Cerebellar cortex (tissue), 1 donor: ENCODE measurements around the gene APOH.
"Not testable (repeated sequence)": the region's sequence is repeated elsewhere in the genome, so short reads cannot be mapped to it uniquely, and the experiment has no call there.

Source experiments
- DNase-seq: peaks from one replicate; pipeline ENCODE4 v3.0.0-alpha.2; 2015; ENCODE audit warnings: low spot score

Gene APOH, protein sequence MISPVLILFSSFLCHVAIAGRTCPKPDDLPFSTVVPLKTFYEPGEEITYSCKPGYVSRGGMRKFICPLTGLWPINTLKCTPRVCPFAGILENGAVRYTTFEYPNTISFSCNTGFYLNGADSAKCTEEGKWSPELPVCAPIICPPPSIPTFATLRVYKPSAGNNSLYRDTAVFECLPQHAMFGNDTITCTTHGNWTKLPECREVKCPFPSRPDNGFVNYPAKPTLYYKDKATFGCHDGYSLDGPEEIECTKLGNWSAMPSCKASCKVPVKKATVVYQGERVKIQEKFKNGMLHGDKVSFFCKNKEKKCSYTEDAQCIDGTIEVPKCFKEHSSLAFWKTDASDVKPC

DNA sequence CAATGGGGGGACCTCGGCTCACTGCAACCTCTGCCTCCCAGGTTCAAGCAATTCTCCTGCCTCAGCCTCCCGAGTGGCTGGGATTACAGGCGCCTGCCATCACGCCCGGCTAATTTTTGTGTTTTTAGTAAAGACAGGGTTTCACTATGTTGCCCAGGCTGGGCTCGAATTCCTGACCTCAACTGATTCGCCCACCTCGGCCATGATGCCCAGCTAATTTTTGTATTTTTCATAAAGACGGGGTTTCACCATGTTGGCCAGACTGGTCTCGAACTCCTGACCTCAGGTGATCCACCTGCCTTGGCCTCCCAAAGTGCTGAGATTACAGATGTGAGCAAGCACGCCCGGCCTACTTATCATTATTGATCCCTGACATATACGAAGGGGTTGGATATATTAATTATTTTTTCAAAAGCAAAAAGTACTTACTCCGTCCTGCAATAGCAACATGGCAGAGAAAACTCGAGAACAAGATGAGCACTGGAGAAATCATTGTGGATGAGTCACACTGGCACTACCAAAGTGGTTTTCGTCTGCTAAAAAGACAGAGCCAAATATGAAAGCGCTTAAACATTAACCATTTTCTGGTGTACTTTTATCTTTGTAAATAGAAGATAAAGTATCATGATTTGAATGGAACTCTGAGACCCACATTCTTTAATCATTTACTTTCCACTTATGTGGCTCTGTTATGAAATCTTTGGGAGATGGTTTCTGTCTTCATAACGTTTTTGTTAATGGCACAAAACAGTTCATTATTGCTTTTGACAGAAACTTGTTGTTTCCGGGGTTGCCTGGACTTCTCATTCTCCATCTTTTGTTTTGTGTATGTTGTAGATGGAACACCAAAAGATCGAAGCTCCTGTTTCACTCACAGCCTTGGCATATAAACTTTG lies at the start of gene APOH:
APOH (minus strand) TSS at position 529 of the 896 bp plus-strand sequence; CDS start at position 493, 36 bp downstream.
- no peak for DNase-seq

DNA sequence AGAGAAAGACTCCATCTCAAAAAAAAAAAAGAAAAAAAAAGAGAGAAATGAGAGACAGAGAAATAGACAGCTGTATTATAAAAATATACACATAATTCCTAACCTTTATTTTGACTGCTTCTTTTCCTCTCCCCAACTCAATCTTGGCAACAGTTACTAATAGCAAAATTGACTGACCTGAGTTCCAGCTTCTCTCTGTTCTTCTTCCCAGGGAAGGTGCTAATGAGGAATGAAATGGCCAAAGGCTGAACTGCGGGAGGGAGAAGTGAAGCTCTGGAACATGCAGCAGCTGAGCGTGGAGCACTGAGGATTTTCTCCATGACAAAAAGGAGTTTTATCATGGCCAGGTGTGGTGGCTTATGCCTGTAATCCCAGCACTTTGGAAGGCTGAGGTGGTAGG lies 48.0 kb upstream of the APOH start:
- no peak for DNase-seq

DNA sequence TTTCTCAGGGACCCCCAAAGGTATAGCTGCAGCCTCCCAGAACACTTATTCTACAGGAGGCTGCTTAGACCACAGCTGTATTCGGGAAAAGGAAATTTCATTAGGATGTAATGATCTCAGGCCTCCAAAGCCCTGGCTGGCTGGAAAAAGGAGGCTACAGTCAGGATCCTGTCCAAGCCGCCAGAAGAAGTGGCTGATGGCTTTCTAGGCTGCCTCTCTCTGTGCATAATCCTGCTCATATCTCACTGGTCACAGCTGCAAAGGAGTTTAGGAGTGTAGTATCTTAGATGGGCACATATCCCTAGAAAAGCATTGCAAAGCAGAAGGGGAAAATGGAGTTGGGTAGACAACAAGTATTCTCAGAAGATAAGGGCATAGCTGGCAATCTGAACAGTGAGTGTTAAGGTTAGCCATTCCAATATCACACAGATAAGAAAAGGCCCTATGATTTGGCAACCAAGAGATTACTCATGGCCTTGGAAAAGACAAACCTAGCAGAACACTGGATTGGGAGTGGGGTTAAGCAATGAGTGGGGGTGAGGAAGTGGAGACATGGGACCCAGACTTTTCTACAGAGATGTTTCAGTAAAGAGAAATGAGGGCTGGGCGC lies 47.2 kb upstream of the APOH start:
- DNase-seq = no peak

DNA sequence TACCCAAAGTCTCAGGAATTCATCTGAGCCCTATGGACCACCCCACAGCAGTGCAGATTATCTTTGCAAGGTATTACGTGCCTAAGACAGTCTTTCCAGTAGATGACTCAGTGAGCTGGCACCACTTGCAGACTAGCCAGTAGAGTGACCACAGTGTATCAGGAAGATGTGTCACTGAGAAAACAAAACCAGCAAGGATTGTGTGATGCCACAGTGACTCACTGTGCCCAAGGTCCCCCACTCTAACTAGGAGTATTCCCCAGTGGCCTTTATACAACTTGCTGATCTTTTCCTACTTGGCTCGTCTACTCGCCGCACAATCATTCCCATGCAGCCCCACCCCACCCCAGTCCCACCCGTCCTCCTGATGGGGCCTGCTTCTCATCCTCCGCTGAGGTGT lies 46.4 kb upstream of the APOH start:
- no peak for DNase-seq

DNA sequence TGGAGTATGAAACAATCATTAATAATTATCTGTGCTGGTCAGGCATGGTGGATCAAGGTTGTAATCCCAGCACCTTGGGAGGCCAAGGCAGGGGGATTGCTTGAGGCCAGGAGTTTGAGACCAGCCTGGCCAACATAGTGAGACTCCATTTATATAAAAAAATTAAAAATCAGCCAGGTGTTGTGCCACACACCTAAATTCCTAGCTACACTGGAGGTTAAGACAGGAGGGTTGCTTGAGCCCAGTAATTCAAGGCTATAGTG lies 44.3 kb upstream of the APOH start:
- DNase-seq = no peak

DNA sequence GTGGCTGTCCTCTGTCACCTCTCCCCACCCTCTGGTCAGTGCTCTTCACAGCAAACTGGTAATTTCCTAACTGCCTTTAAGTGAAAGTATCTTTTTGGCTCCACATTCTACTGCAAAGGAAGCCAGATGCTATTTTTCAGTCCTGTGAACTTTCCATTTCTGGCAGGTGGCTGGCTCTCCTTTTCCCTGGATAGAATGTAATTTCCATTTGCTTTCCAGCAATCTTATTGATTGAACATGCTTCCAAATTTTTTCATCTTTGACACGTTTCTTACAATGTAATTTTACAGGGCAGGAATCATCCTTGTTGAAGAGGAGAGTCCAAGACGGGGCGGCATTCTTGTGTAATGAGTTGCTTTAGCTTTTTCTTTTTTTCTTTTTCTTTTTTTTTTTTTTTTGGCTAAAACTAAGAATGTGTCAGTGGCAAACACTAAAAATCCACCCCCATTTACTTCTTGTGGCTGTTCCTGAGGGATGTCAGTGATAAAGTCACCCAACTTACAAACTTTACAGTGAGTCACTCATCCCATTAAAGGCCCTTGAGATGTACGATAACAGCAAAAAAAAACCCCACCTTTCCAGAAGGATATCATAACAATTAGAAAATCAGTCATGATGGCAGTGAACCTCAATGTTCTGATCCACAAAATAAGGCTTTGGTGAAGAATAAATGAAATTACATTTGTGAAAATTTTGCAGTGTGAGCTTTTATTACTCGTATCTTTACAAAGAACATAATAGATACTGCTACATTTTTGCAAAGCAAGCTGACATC lies 43.8 kb upstream of the APOH start:
- no peak for DNase-seq

DNA sequence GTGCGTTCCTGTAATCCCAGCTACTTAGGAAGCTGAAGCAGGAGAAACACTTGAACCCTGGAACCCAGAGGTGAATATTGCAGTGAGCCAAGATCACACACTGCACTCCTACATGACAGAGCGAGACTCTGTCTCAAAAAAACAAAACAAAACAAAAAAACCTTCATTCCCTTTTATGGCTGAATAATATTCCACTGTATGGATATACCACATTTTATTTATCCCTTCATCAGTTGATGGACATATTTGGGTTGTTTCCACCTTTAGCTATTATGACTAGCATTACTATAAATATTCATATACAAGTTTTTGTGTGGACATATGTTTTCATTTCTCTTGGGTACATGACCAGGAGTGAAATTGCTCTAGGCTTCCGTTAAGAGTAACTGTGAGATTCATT lies 42.3 kb upstream of the APOH start:
- DNase-seq = no peak

DNA sequence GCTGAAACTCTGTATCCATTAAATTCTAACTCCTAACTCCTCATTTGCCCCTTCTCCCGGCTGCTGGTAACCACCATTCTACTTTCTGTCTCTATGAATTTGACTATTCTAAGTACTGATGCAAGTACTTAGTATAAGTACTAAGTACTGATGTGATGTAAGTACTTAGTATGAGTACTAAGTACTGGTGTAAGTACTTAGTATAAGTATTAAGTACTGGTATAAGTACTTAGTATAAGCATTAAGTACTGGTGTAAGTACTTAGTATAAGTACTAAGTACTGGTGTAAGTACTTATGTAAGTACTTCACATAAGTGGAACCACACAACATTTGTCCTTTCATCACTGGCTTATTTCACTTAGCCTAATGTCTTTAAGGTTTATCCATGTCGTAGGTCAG lies 40.9 kb upstream of the APOH start:
- no peak for DNase-seq

DNA sequence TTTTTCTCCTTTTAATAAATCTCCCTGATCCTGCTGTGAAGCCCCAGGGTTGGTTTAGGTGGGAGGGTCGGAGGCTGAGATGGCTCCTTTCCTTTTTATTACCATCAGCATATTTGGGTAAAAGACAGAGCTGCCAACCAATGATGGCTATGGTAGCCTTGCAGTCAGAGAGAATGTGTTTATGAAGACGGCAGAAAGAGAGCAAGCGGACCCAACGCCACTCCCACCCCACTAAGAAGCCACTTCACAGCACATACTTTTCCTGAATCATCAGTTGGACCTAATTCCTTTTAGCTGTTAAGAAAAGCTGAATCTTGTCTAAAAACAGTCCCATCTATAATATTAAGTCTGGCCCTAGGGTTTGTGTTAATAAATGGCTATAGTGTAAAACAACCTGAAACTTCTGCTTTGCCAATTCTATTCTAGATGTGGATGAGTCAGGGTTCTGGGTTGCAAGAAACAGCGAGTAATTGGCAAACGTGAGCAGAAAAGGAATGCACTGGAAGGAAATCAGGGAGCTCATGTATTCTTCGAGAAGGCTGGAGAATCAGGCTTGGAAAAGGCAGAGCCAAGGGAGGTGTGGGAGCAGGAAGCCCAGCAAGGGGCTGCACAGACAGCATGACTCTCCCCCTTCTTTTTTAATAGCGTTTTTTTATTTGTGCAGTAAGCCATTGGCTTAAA lies 39.2 kb upstream of the APOH start:
- no peak for DNase-seq

DNA sequence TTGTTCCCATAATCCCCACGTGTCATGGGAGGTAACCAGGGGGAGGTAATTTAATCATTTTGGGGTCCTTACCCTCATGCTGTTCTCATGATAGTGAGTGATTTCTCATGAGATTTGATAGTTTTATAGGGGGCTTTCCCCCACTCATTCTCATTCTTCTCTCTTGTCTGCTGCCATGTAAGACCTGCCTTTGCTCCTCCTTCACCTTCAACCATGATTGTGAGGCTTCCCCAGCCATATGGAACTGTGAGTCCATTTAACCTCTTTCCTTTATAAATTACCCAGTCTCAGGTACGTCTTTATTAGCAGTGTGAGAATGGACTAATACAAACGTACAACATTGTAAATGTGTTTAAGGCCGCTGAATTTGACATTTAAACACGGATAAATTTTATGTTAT lies 35.5 kb upstream of the APOH start:
- no peak for DNase-seq

DNA sequence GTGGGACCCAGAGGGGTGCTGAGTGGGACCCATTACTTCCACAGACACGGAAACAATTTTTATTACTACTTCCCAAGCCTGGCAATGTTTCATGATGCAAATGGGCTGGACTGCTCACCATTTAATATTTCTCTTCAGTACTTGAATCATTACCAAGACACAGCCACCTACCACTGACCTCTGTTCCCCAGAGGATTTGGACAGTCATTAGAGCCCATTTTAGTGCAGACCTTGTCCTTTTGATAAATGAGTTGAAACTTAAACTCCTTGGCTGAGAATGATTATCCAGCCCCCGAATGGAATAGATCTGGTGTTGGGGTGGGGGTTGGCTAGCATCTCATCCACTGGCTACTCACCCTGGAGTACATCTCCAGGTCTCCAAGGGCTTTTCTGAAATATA lies 33.6 kb upstream of the APOH start:
- DNase-seq = no peak

DNA sequence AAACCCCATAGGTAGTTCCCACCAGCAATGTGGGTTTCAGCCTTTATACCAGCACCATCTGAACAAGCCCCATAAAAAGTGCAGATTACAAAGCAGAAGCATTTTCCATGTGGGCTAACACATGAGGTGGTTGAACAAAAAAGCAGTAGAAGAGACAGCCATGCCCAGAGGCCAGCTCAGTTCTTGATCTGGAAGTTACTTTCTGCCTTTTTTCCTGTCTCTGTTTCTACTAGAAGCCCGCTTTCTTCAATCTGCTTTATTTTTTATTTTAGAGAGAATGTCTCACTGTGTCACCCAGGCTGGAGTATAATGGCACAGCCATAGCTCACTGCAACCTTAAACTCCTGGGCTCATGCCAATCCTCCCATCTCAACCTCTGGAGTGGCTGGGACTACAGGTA lies 31.5 kb upstream of the APOH start:
- DNase-seq = no peak

DNA sequence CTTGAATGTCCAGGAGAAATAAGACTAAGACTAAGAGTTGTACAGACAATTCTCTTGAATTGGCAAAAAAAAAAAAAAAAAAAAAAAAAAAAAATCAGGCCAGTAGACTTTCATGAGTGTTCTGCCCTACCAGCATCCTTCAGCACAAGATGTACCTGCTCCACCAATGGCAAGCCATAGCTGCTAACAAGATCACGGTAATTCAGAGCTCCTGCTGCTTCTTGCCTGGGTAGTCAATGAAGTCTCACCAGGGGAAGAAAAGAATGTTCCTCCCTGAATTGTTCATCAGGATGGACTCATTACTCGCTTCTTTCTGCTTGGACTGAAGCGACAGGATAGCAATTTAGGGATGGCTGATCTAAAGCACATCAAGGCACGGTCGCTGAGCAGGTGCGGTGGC lies 31.1 kb upstream of the APOH start:
- DNase-seq = no peak

DNA sequence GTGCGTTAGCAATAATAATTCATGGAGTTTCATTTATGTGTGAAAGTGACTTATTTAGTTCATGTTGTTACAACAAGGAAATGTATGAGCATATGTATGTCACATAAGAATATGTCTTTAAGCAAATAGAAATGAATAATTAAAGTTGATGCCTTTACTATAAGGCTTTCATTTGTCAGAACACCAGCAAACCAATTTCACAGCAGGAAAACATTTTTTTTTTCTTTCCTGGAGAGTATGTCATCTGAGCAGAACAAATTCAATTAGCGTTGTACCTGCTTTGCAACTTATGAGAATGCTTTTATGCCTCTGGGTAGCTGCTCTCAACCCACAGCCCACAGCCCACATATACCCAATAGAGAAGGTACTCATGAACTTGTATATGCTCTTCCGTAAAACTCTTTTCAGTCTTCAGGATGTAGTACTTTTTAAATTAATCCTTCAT lies 26.3 kb upstream of the APOH start:
- no peak for DNase-seq

DNA sequence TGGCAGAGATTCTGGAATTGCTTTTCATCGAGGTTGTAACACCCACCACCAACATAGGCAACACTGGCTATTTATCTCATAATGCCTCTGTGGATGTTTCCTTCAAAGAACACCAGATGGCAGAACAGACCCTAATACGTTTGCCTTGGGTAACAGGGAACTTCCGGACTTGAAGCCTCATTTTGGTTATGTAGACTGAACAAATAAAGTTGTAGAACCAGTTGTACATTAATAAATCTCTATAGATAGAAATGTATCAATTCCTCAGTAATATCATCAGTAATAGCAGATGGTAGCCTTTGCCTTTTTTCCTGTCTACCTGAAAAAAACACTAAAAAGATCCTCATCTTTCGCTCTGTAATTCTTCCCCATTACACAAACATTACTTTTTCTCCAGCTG lies 25.9 kb upstream of the APOH start:
- DNase-seq = peak; percentile 73

DNA sequence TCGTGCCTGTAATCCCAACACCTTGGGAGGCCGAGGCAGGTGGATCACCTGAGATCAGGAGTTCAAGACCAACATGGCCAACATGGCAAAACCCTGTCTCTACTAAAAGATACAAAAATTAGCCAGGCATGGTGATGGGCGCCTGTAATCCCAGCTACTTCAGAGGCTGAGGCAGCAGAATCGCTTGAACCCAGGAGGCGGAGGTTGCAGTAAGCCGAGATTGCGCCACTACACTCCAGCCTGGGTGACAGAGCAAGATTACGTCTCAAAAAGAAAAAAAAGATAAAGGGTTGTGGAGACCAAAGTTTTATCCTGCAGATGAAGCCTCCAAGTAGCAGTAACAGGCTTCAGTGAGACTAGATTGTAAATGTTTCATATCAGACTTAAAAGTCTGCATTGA lies 24.2 kb upstream of the APOH start:
- not testable (repeated sequence) for DNase-seq

DNA sequence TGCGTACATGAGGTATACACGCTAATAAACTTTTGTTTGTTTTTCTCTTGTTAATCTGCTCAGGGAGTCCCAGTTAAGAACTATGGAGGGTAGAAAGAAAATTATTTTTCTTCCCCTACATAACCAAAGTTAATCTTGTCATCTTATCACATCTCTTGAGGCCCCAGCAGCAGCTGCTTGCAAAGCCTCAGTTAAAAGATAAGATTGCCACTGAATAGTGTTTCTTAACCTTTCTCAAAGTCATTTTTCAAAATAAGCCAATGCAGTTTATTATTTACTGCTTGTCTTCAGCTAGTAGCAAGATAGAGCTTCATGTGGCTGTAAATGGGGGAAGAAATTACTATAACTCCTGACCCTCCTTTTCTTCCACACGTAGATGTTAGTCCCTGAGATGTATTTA lies 21.5 kb upstream of the APOH start:
- DNase-seq = no peak

DNA sequence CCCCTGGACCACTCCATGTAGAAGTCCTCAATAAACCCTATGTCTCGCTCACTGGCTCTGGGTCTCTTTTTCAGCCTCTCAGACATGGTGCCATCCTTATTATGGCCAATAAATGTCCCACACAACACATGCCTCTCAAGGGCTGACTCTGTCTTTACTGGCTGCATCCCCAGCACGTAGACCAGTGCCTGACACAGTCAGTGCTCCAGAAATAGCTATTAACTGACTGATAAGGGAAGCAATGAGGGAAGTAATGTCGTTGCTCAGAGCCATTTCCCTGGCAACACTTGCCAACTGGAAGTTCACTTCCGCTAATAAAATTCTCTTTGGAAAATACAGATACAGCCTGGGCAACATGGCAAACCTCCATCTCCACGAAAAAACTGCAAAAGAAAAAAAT lies 19.1 kb upstream of the APOH start:
- DNase-seq = no peak

DNA sequence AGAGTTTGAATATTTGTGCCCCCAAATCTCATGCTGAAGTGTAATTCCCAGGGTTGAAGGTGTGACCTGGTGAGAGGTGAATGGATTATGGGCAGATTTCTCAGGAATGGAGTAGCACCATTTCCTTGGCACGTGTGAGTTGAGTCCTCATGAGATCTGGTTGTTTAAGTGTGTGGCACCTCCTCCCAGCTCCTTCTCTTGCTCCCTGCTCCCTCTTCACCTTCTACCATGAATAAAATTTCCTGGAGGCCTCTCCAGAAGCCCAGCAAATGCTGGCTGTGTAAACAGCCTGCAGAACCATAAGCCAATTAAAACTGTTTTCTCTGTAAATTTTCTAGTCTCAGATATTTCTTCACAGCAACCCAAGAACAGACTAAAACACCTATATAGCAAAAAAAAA lies 12.6 kb upstream of the APOH start:
- no peak for DNase-seq

DNA sequence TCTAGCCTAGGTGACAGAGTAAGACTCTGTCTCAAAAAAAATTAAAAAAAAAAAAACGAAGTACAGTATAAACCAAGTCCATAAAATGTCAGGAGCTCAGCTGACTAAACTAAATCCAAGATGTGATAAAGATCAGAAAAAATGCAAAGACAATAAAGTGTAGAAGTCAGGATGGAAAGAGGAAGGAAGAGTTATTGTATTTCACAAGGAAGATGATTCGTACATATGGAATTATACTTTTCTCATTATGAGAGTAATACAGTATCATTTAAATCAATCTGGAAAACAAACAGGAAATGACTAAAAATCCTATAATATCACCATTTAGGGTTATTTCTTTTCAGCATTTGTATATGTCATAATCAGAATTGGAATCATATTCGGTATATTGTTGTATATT lies 11.4 kb upstream of the APOH start:
- no peak for DNase-seq

DNA sequence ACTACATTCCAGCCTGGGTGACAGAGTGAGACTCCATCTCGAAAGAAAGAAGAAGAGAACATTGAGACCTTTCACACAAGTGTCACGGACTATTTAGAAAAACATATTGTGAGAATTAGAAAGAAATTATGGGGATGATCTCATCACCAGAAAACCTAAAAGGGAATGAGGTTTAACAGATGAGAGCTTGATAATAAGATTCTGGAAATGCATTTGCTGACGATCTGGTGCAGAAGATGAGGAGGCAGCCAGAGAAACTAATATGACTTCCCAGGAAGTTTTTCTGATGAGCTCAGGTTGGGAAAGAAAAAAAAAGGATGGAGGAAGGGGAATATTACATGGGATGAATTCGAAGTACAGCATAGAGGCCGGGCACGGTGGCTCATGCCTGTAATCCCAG lies 10.8 kb upstream of the APOH start:
- DNase-seq = no peak
